Hepatocyte (in vitro differentiated cells): ENCODE measurements around the gene MC5R.

ENCODE experiments used
- EZH2 ChIP-seq: fragments of 200-600 bp; sonication (generic); IDR thresholded peaks from 2 replicates; pipeline ENCODE4 v1.6.1; 2016; ENCODE audit warnings: antibody characterized with exemption, mild to moderate bottlenecking, borderline replicate concordance
- EZH2phosphoT487 ChIP-seq: fragments of 200-600 bp; sonication (generic); IDR thresholded peaks from one replicate; pipeline ENCODE4 v1.6.1; 2018; ENCODE audit warnings: antibody characterized with exemption, mild to moderate bottlenecking, low read depth, moderate library complexity; ENCODE audit not compliant: unreplicated experiment, severe bottlenecking
- TF ChIP-seq, protein P1 (sequence below): fragments of 200-600 bp; sonication (generic); IDR thresholded peaks from 2 replicates; pipeline ENCODE4 v1.5.1; 2016; ENCODE audit warnings: antibody characterized with exemption, mild to moderate bottlenecking; ENCODE audit not compliant: poor library complexity

- TF ChIP-seq, protein P1, sequence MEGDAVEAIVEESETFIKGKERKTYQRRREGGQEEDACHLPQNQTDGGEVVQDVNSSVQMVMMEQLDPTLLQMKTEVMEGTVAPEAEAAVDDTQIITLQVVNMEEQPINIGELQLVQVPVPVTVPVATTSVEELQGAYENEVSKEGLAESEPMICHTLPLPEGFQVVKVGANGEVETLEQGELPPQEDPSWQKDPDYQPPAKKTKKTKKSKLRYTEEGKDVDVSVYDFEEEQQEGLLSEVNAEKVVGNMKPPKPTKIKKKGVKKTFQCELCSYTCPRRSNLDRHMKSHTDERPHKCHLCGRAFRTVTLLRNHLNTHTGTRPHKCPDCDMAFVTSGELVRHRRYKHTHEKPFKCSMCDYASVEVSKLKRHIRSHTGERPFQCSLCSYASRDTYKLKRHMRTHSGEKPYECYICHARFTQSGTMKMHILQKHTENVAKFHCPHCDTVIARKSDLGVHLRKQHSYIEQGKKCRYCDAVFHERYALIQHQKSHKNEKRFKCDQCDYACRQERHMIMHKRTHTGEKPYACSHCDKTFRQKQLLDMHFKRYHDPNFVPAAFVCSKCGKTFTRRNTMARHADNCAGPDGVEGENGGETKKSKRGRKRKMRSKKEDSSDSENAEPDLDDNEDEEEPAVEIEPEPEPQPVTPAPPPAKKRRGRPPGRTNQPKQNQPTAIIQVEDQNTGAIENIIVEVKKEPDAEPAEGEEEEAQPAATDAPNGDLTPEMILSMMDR = no peak
- no peak for TF ChIP-seq EZH2
- TF ChIP-seq EZH2phosphoT487 = no peak
Observed at GRCh38 chr18:13849791-13850190, 25.8 kb downstream of the MC5R start.
